ENCODE results near the gene OR4C6. TPM values are rescaled to one million over a fixed set of nuclear protein-coding genes. Genes with fewer than 3 reads are reported as not detected.
A peak's percentile ranks its signal among the peaks of the same experiment; 100 is the strongest.

Gene OR4C6
- not detected in 2 replicates for total RNA-seq (2014; rRNA removed; shearing (Covaris generic))

GRCh38 chr11:55661901-55662300 is at the start of gene OR4C6:
OR4C6 (plus strand) TSS chr11:55662201; CDS start chr11:55665167, 2,966 bp downstream.
- H3K36me3 ChIP-seq, result no peaks in the 10 kb centered on the region
- H3K27ac ChIP-seq, result no peak within 1 kb of the TSS
- H3K4me1 ChIP-seq (replicated peaks), result no peaks in the 10 kb centered on the region
- DNase-seq (ENCODE audit: low read depth in 1 of 2, low spot score in 2 of 2), result no peak
- no peaks in the 10 kb centered on the region for H3K9me3 ChIP-seq (replicated peaks)
- no peaks in the 10 kb centered on the region for H3K27me3 ChIP-seq (replicated peaks)
- no peak within 1 kb of the TSS for H3K4me3 ChIP-seq

- no peaks in the 10 kb centered on the region for H3K27me3 ChIP-seq (replicated peaks)
Measured at GRCh38 chr11:55624531-55624930, 37.5 kb upstream of the OR4C6 start.

GRCh38 chr11:55634813-55635212 is 27.2 kb upstream of the OR4C6 start, which contains the start of gene OR4P4:
OR4P4 (plus strand) TSS chr11:55635113.
- no peak within 1 kb of the TSS for H3K4me3 ChIP-seq
- no peaks in the 10 kb centered on the region for H3K4me1 ChIP-seq (replicated peaks)
- DNase-seq (ENCODE audit: low read depth in 1 of 2, low spot score in 2 of 2), result no peak
- H3K27me3 ChIP-seq (replicated peaks), result no peaks in the 10 kb centered on the region
- no peak within 1 kb of the TSS for H3K27ac ChIP-seq
- H3K9me3 ChIP-seq (replicated peaks), result no peaks in the 10 kb centered on the region
- no peaks in the 10 kb centered on the region for H3K36me3 ChIP-seq

More at GRCh38 chr11:55624531-55624930, 37.5 kb upstream of the OR4C6 start:
- Histone ChIP-seq H3K36me3 (no peaks in the 10 kb centered on the region), H3K27ac (no peak overlapping the region), H3K9me3 (replicated peaks) (no peaks in the 10 kb centered on the region), H3K4me3 (no peak overlapping the region), H3K4me1 (replicated peaks) (no peaks in the 10 kb centered on the region)
- no peak for DNase-seq (ENCODE audit: low read depth in 1 of 2, low spot score in 2 of 2)

GRCh38 chr11:55648027-55648426 is 14.0 kb upstream of the OR4C6 start, which contains the start of gene OR4S2:
OR4S2 (plus strand) TSS chr11:55648327; CDS start chr11:55650904, 2,577 bp downstream.
- Histone ChIP-seq H3K4me3 (no peak within 1 kb of the TSS), H3K36me3 (no peaks in the 10 kb centered on the region), H3K9me3 (replicated peaks) (0 out of 2 replicates have a peak, but pooled peaks cover 2% of the 10 kb centered on the region), H3K4me1 (replicated peaks) (no peaks in the 10 kb centered on the region), H3K27me3 (replicated peaks) (no peaks in the 10 kb centered on the region), H3K27ac (no peak within 1 kb of the TSS)
- no peak for DNase-seq (ENCODE audit: low read depth in 1 of 2, low spot score in 2 of 2)

- H3K27me3 ChIP-seq (replicated peaks), result no peaks in the 10 kb centered on the region
- DNase-seq (ENCODE audit: low read depth in 1 of 2, low spot score in 2 of 2), result no peak
- no peaks in the 10 kb centered on the region for H3K36me3 ChIP-seq
- no peak overlapping the region for H3K27ac ChIP-seq
- 0 out of 2 replicates have a peak, but pooled peaks cover 2% of the 10 kb centered on the region for H3K9me3 ChIP-seq (replicated peaks)
- H3K4me1 ChIP-seq (replicated peaks), result no peaks in the 10 kb centered on the region
- no peak overlapping the region for H3K4me3 ChIP-seq
Measured at GRCh38 chr11:55652560-55652959, 9.4 kb upstream of the OR4C6 start.

- DNase-seq (ENCODE audit: low read depth in 1 of 2, low spot score in 2 of 2), result no peak
- H3K4me3 ChIP-seq, result no peak overlapping the region
- H3K9me3 ChIP-seq (replicated peaks), result no peaks in the 10 kb centered on the region
- no peaks in the 10 kb centered on the region for H3K36me3 ChIP-seq
- H3K4me1 ChIP-seq (replicated peaks), result no peaks in the 10 kb centered on the region
- no peaks in the 10 kb centered on the region for H3K27me3 ChIP-seq (replicated peaks)
- H3K27ac ChIP-seq, result no peak overlapping the region
Measured at GRCh38 chr11:55655096-55655495, 6.9 kb upstream of the OR4C6 start.

- no peaks in the 10 kb centered on the region for H3K9me3 ChIP-seq (replicated peaks)
- no peak overlapping the region for H3K27ac ChIP-seq
- H3K27me3 ChIP-seq (replicated peaks), result no peaks in the 10 kb centered on the region
- H3K36me3 ChIP-seq, result no peaks in the 10 kb centered on the region
- DNase-seq (ENCODE audit: low read depth in 1 of 2, low spot score in 2 of 2), result no peak
- H3K4me3 ChIP-seq, result no peak overlapping the region
- no peaks in the 10 kb centered on the region for H3K4me1 ChIP-seq (replicated peaks)
Measured at GRCh38 chr11:55658031-55658573, 3.9 kb upstream of the OR4C6 start.

- H3K36me3 ChIP-seq, result no peaks in the 10 kb centered on the region
Measured at GRCh38 chr11:55658608-55659007, 3.4 kb upstream of the OR4C6 start.

GRCh38 chr11:55669376-55669775 is 7.4 kb downstream of the OR4C6 start:
- H3K27ac ChIP-seq, result no peak overlapping the region
- no peaks in the 10 kb centered on the region for H3K36me3 ChIP-seq
- no peaks in the 10 kb centered on the region for H3K9me3 ChIP-seq (replicated peaks)
- no peaks in the 10 kb centered on the region for H3K4me1 ChIP-seq (replicated peaks)
- DNase-seq (ENCODE audit: low read depth in 1 of 2, low spot score in 2 of 2), result no peak
- H3K4me3 ChIP-seq, result no peak overlapping the region
- no peaks in the 10 kb centered on the region for H3K27me3 ChIP-seq (replicated peaks)

More at GRCh38 chr11:55658608-55659007, 3.4 kb upstream of the OR4C6 start:
- H3K27me3 ChIP-seq (replicated peaks), result no peaks in the 10 kb centered on the region
- no peaks in the 10 kb centered on the region for H3K9me3 ChIP-seq (replicated peaks)
- no peak overlapping the region for H3K4me3 ChIP-seq
- no peaks in the 10 kb centered on the region for H3K4me1 ChIP-seq (replicated peaks)
- H3K27ac ChIP-seq, result no peak overlapping the region
- no peak for DNase-seq (ENCODE audit: low read depth in 1 of 2, low spot score in 2 of 2)

- Histone ChIP-seq H3K27me3 (replicated peaks) (no peaks in the 10 kb centered on the region), H3K27ac (no peak overlapping the region), H3K36me3 (no peaks in the 10 kb centered on the region), H3K9me3 (replicated peaks) (0 out of 2 replicates have a peak, but pooled peaks cover 3% of the 10 kb centered on the region), H3K4me1 (replicated peaks) (no peaks in the 10 kb centered on the region), H3K4me3 (no peak overlapping the region)
- DNase-seq (ENCODE audit: low read depth in 1 of 2, low spot score in 2 of 2), result no peak
Measured at GRCh38 chr11:55673860-55674259, 11.9 kb downstream of the OR4C6 start.

- H3K27me3 ChIP-seq (replicated peaks), result no peaks in the 10 kb centered on the region
- no peak for DNase-seq (ENCODE audit: low read depth in 1 of 2, low spot score in 2 of 2)
- H3K36me3 ChIP-seq, result no peaks in the 10 kb centered on the region
Measured at GRCh38 chr11:55697817-55698216, 35.8 kb downstream of the OR4C6 start.

GRCh38 chr11:55701429-55701828 is 39.4 kb downstream of the OR4C6 start:
- no peaks in the 10 kb centered on the region for H3K4me1 ChIP-seq (replicated peaks)
- DNase-seq (ENCODE audit: low read depth in 1 of 2, low spot score in 2 of 2), result no peak
- no peak overlapping the region for H3K4me3 ChIP-seq
- no peak overlapping the region for H3K27ac ChIP-seq
- H3K27me3 ChIP-seq (replicated peaks), result no peaks in the 10 kb centered on the region
- no peaks in the 10 kb centered on the region for H3K9me3 ChIP-seq (replicated peaks)
- H3K36me3 ChIP-seq, result no peaks in the 10 kb centered on the region

More at GRCh38 chr11:55697817-55698216, 35.8 kb downstream of the OR4C6 start:
- Histone ChIP-seq H3K4me3 (no peak overlapping the region), H3K4me1 (replicated peaks) (no peaks in the 10 kb centered on the region), H3K9me3 (replicated peaks) (no peaks in the 10 kb centered on the region), H3K27ac (no peak overlapping the region)

- DNase-seq (ENCODE audit: low read depth in 1 of 2, low spot score in 2 of 2), result peak in 1 of 2 experiments; percentile 5
- no peaks in the 10 kb centered on the region for H3K36me3 ChIP-seq
- no peak overlapping the region for H3K27ac ChIP-seq
- H3K27me3 ChIP-seq (replicated peaks), result no peaks in the 10 kb centered on the region
- H3K4me3 ChIP-seq, result no peak overlapping the region
- H3K4me1 ChIP-seq (replicated peaks), result no peaks in the 10 kb centered on the region
- no peaks in the 10 kb centered on the region for H3K9me3 ChIP-seq (replicated peaks)
Measured at GRCh38 chr11:55707029-55707428, 45.0 kb downstream of the OR4C6 start.

GRCh38 chr11:55714982-55715888 is 53.2 kb downstream of the OR4C6 start:
- Histone ChIP-seq H3K27me3 (replicated peaks) (no peaks in the 10 kb centered on the region), H3K9me3 (replicated peaks) (no peaks in the 10 kb centered on the region), H3K36me3 (no peaks in the 10 kb centered on the region), H3K27ac (no peak overlapping the region), H3K4me3 (no peak overlapping the region), H3K4me1 (replicated peaks) (no peaks in the 10 kb centered on the region)
- DNase-seq (ENCODE audit: low read depth in 1 of 2, low spot score in 2 of 2), result no peak

Measured in SJSA1 (cell line).